Lower leg skin (tissue), 4 donors: ENCODE results near the gene SUN2. TPM values are rescaled to one million over a fixed set of nuclear protein-coding genes. Genes with fewer than 3 reads are reported as not detected.

Source experiments
- DNase-seq, 2 donors: peaks; one replicate each; pipeline ENCODE4 v3.0.0-alpha.2; 2019; ENCODE audit warnings: low spot score in 2 of 2
- H3K4me3 ChIP-seq: fragments of 200-600 bp; sonication (generic); 2 replicates; pipeline ENCODE4 v1.5.1; 2017; ENCODE audit warnings: mild to moderate bottlenecking, low read depth; ENCODE audit not compliant: poor library complexity, severe bottlenecking
- POLR2A ChIP-seq, 2 donors: fragments of 450-650 bp; IDR thresholded peaks; one replicate each; pipeline ENCODE4 v1.6.1; 2016 to 2017; ENCODE audit warnings: antibody characterized with exemption in 2 of 2, mild to moderate bottlenecking in 1 of 2, moderate library complexity in 1 of 2
- WGBS, 2 donors: methylation state at CpG; one replicate each; pipeline ENCODE4 v1.1.5; 2018; 5-methylcytosine and 5-hydroxymethylcytosine counted together
- intact Hi-C: fragments of 100-400 bp; cut with DNase I; formaldehyde crosslinking; loops from one replicate; pipeline ENCODE4 v1.15.0; 2023; ENCODE audit warnings: low total_unique reads
- total RNA-seq, 4 donors: library from RNA; depleted of rRNA; stranded (reverse); fragments of >200 nt; gene quantifications; one replicate each; pipeline ENCODE4 v1.1.0, GENCODE V29; 2016
- TF ChIP-seq, protein P1 (sequence below), 3 donors: fragments of 450-650 bp; IDR thresholded peaks; one replicate each; pipeline ENCODE4 v1.5.1; 2016; ENCODE audit warnings: antibody characterized with exemption in 3 of 3, mild to moderate bottlenecking in 3 of 3, moderate library complexity in 2 of 3

The SUN2 gene
- total RNA-seq, 4 donors from 2014 or later = 231 to 344 (median 282) TPM

DNA sequence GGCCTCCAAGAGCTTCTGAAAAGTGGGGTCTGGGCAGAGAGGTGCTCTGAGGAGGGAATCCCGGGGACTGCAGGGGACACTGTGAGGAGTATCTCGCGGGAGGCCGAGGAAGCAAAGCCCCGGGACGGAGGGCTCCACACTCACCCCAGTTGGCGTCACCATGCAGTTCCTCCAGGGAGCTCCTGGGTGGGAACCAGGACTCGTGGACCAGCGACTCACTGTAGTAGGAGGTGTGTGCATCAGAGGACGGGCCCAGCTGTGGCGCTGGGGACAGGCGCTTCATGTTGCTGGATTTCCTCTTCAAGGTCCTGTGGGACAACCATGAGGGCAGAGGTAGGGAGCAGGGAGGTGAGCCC is 4.8 kb downstream of the SUN2 start:
- intact Hi-C loops = no loop called here

DNA sequence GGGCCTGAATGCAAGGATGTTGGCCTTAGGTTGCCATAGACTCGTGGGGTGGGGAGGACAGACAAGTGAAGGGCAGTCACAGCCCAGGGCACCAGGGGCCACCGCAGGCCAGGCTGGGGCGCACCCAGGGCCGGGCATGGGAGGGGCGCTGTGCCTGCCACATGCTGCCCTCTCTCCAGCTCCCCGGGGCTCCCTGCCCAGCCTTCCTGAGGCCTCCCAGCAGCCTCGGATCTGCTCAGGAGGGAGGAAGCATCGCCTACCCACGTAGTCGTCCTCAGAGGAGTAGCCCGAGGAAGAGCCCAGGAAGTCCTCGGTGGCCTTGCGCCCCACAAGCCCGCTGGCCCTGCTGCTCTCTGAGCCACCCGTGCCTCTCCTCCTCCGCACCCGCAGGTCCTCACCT is 5.2 kb downstream of the SUN2 start:
- WGBS, 2 donors = 87 to 88% methylated on average over 8 to 10 of the region's 17 CpGs
- intact Hi-C loops = no loop called here

More for the DNA sequence above, 4.8 kb downstream of the SUN2 start:
- H3K4me3 ChIP-seq = no peak overlapping the region
- no peak for DNase-seq
- WGBS, 2 donors = 81 to 85% methylated on average over 12 of the region's 12 CpGs
- TF ChIP-seq POLR2A (IDR thresholded peaks at IDR 0.05) = no peak
- TF ChIP-seq, protein P1, sequence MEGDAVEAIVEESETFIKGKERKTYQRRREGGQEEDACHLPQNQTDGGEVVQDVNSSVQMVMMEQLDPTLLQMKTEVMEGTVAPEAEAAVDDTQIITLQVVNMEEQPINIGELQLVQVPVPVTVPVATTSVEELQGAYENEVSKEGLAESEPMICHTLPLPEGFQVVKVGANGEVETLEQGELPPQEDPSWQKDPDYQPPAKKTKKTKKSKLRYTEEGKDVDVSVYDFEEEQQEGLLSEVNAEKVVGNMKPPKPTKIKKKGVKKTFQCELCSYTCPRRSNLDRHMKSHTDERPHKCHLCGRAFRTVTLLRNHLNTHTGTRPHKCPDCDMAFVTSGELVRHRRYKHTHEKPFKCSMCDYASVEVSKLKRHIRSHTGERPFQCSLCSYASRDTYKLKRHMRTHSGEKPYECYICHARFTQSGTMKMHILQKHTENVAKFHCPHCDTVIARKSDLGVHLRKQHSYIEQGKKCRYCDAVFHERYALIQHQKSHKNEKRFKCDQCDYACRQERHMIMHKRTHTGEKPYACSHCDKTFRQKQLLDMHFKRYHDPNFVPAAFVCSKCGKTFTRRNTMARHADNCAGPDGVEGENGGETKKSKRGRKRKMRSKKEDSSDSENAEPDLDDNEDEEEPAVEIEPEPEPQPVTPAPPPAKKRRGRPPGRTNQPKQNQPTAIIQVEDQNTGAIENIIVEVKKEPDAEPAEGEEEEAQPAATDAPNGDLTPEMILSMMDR (IDR thresholded peaks at IDR 0.05) = no peak

DNA sequence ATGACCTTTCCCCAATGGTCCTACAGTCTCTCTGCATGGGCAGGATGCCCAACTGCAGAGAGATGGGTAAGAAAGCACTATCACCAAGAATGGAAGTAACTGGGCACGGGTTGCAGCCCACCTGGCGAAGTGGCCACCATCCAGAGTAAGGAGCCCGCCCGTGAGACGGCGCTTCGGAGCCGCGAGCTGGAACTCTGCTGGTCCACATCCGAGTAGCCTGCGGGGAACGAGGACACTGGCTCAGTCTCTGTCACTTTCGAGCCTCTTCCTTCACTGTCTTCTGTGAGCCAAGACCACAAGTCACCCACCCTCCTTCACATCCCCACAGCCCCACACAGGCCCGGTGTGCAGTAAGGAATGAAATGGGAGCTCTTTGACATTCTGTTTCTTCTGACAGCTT is 5.7 kb downstream of the SUN2 start:
- H3K4me3 ChIP-seq = no peak overlapping the region
- no peak for DNase-seq
- TF ChIP-seq, protein P1 (IDR thresholded peaks at IDR 0.05) = no peak
- TF ChIP-seq POLR2A (IDR thresholded peaks at IDR 0.05) = no peak
- intact Hi-C loops = no loop called here
- 94% methylated on average over 14 of the region's 14 CpGs for WGBS, 2 donors

More for the DNA sequence above, 5.2 kb downstream of the SUN2 start:
- TF ChIP-seq, protein P1 (IDR thresholded peaks at IDR 0.05) = no peak
- TF ChIP-seq POLR2A (IDR thresholded peaks at IDR 0.05) = no peak
- H3K4me3 ChIP-seq = no peak overlapping the region
- DNase-seq = no peak

DNA sequence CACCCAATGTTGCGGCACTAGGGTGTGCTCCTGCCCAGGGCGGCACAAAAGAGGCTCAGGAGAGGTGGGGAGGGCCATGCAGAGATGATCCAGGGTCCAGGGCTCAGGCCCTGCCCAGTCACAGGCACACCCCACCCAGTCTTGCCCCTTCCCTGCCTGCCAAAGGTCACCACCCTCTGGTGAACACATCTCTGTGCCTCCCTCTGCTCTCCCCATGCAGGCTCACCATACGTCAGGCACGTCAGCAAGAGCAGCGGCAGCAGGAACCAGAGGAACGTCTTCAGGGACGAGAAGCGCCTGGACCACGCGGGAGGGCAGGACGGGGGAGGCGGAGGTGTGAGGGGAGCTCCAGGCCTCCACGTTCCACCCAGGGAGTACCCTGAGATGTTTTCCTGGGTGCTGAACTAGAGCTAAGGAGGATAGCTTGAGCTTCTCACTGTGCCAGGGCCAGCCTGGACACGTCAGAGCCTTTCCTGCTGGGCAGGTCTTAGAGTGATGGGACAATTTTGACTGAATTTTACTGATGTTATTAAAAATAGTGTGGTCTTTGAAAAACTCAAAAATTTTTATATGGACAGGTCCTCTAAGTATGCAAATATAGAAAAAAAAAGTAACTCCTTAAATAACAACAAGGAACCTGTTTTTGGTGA is 7.2 kb downstream of the SUN2 start:
- no peak for DNase-seq
- H3K4me3 ChIP-seq = no peak overlapping the region
- WGBS, 2 donors = 48 to 67% methylated on average over 14 of the region's 14 CpGs
- TF ChIP-seq, protein P1 (IDR thresholded peaks at IDR 0.05) = no peak
- TF ChIP-seq POLR2A (IDR thresholded peaks at IDR 0.05) = no peak
- intact Hi-C loops = no loop called here

DNA sequence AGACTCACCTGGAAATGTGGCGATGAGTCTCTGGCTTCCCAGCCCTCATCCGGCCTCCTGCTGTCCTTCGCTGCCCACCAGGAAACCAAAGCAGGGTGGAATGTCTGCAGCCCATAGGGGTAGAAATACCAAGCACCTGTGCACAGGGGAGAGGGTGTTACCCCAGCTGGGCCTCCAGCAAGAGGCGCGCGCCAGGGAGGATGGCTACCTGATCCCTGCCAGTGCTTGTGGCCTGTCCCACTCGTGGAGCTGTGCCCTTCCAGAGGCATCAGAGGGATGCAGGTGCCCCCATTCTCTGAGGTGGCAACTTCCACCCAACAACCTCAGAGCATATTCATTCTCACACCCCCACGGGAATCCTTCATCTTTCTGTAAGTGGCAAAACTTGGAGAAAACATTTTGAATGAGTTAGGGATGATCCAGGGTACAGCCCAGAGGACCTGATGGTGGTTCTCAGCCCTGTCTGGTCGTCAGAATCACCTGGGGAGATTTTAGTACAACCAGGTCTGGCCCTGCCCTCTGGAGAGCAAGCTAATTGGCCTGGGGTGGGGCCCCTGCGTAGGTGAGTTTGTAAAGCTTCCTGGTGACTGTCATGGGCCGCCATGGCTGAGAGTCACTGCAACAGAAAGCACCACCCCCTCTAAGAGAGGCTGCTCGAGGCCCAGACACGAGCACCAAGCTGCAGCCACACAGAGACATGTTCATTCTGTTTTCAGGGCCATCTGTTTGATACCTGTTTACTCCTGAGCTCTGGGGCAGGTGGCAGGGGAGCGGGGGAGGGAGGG is 9.9 kb downstream of the SUN2 start:
- no peak overlapping the region for H3K4me3 ChIP-seq
- 90 to 92% methylated on average over 14 of the region's 14 CpGs for WGBS, 2 donors
- TF ChIP-seq, protein P1 (IDR thresholded peaks at IDR 0.05) = no peak
- TF ChIP-seq POLR2A (IDR thresholded peaks at IDR 0.05) = no peak

More for the DNA sequence above, 9.9 kb downstream of the SUN2 start:
- no peak for DNase-seq
- intact Hi-C loops = no loop called here
